ENCODE results near the gene KLHL18. TPM values are rescaled to one million over a fixed set of nuclear protein-coding genes. Genes with fewer than 3 reads are reported as not detected.
A peak's percentile ranks its signal among the peaks of the same experiment; 100 is the strongest.
"Not testable (repeated sequence)": the region's sequence is repeated elsewhere in the genome, so short reads cannot be mapped to it uniquely, and the experiment has no call there.

Gene KLHL18
- total RNA-seq, 1 donor from 2014 or later: 49.8 TPM

DNA sequence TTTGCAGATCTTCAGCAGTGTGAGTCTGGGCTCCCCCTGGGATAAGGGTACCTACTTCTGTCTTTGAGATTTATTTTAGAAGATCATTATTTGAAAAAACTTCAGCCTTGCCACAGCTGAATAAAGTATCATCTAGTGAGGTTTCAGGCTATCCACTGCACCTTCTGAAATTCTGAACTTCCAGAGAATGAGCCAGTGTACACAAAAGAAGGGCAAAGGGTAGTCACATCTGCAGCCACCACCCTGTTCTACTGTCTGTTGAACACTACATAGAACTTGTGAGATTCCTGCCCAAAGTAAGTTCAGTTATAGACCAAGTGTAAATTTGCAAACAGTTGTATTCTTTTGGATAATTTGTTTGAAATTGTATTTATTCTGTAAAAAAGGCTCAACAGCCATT is 60.1 kb downstream of the KLHL18 start:
- DNase-seq (ENCODE audit: missing footprints) (no peak), ATAC-seq (no peak)
- intact Hi-C loops (cut with DNase I): no loop called here

DNA sequence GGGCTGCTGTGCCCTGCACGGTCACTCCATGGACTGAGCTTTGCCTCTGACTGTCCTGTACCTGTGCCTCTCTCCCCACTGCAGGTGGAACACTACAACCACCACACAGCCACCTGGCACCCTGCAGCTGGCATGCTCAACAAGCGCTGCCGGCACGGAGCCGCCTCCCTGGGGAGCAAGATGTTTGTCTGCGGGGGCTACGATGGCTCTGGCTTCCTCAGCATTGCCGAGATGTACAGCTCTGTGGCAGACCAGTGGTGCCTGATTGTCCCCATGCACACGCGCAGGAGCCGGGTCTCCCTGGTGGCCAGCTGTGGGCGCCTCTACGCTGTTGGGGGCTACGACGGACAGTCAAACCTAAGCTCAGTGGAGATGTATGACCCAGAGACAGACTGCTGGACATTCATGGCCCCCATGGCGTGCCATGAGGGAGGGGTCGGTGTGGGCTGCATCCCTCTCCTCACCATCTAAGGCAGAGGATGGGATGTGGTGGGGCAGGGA is 60.8 kb downstream of the KLHL18 start:
- no peak for ATAC-seq
- DNase-seq (ENCODE audit: missing footprints): no peak
- intact Hi-C loops (cut with DNase I): no loop called here

DNA sequence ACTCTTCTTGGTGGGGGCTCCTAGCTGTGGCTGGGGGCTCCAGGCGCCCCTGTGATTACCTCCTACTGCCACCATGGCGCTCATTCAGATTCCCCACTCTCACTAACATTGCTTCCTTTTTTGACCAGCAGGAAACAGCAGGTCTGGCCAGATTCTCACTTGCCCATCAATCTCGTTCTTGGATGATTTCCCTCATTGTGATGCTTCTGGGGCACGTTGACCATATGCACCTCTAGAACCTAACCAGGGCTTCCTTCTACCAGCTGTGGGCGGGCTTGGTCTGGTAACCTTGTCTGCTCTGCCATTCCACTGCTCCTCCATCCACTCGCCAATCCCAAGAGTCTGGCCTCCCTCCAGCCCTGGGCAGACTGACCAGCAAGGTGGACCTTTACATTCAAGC is 62.2 kb downstream of the KLHL18 start:
- intact Hi-C loops (cut with DNase I): no loop called here
- ATAC-seq: no peak

DNA sequence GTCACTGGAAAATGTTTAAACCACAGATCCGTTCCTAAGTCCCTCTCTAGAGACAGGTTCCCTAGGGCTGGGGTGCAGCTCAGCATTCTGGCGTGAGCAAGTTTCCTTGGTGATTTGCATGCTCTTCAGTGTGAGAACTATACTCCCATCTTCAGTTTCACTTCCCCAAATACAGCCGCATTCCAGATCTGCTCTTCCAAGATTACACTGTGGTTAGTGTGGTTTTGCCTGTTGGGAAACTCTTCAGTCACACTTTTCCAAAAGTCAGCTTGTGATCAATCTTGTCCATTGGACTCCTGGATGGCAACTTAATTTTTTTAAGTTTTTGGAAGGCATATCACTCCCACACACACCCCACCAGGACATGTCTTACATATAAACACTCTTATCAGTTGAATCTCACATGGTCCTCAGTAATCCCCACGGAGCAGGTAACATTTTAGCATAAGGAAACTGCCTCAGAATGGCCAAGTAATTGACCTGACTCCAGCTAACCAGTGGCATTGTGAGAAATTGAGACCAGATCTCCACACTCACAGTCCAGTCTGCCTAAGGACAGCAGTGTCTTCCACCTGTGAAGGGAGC is 64.6 kb downstream of the KLHL18 start:
- ATAC-seq: peak; percentile 62
- DNase-seq (ENCODE audit: missing footprints): no peak
- intact Hi-C loops (cut with DNase I): no loop called here

More for the DNA sequence above, 62.2 kb downstream of the KLHL18 start:
- no peak for DNase-seq (ENCODE audit: missing footprints)

DNA sequence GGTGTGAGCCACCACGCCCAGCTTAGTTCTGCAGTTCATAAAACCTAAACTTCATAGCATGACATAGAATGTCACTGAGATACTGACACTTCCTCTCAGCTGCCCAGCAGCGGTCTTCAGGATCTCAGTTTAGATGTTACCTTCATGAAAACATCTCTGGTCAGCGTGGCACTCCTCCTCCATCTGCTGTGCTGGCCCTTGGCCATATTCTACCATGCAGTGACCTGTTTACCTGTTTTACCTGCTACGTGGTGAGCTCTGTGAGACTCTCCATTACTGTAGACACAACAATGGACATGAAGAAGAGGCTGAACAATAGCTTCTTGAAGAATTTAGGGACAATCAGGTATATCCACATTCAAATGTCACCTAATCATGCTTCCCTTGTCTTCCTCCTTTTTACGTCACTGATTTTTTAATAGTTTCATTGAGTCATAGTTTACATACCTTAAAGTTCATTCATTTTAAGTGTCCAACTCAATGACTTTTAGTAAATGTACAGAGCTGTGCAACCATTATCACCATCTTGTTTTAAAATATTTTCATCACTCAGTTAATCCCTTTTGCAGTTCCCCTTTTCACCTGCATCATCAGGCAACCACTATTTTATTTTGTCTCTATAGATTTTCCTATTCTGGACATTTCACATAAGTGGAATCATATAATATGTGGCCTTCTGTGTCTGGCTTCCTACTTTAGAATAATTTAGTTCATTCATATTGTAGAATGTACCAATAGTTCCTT is 65.8 kb downstream of the KLHL18 start:
- intact Hi-C loops (cut with DNase I): no loop called here
- ATAC-seq: no peak

DNA sequence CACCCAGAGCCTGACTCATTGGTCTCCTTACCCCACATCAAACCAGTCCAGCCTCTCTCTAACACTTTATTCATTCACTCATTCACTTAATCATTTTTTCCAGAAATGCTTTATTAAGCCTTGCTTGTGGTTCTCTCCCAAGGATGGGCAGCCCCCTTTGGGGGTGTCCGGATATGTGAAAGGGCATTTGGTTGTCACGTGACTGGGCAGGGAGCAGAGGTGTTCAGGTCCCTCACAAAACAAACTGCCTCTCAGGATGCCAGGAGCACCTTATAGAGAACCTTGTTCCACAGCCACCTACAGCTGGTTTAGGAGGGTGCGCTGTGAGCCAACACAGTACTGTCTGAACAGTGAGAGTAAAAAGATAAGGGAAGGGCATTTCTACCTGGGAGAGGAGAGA is 72.3 kb downstream of the KLHL18 start:
- intact Hi-C loops (cut with DNase I): no loop called here
- no peak for DNase-seq (ENCODE audit: missing footprints)

More for the DNA sequence above, 65.8 kb downstream of the KLHL18 start:
- DNase-seq (ENCODE audit: missing footprints): no peak

DNA sequence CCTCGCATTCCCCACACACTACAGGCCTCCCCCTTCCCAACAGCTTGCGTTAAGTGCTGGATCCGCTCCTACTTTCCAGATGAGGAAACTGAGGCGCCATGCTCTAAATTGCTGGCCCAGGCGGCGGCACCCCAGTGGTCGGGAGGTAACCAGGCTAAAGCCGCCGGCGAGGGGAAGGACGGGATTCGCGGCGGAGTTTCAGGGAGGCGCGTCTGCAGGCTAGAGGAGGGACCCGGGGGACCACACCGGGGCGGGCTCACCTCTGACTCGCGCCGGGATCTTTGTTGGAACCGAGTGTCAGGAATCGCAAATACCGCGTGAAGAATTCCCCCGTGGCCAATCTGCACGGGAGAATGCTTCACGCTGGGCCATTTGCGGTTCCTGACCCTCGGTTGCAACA is 73.5 kb downstream of the KLHL18 start:
- ATAC-seq (no peak), DNase-seq (ENCODE audit: missing footprints) (no peak)
- intact Hi-C loops (cut with DNase I): no loop called here

More for the DNA sequence above, 72.3 kb downstream of the KLHL18 start:
- no peak for ATAC-seq

DNA sequence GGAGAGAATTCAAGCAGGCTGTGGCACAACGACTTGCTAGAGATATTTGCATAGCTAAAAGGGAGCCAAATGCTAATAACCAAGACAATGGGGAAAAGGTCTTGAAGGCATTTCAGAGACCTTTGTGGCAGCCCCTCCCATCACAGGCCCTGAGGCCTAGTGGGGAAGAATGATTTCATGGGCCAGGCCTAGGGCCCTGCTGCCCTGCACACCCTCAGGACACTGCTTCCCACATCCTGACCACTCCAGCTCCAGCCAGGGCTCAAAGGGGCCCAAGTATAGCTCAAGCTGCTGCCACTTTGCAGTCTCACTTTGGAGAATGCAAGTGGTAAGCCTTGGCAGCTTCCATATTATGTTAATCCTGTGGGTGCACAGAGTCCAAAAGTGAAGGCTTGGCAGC is 76.6 kb downstream of the KLHL18 start:
- no peak for DNase-seq (ENCODE audit: missing footprints)
- no peak for ATAC-seq
- intact Hi-C loops (cut with DNase I): no loop called here

DNA sequence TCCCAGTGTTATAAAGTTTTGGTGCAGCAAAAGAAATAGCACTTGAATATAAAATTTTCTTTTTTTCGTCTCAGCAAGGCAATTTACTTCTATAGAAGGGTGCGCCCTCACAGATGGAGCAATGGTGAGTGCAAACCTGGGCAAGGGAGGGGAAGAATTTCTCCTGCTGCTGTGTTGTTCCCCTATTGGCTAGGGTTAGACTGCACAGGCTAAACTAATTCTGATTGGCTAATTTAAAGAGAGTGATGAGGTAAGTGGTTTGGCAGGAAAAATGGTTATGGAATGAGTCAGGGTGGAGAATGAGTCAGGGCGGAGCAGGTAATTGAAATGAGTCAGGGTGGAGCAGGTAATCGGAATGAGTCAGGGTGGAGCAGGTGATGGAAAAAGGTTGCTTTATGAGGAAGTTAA is 77.4 kb downstream of the KLHL18 start:
- ATAC-seq; intact Hi-C loops (cut with DNase I); DNase-seq (ENCODE audit: missing footprints): not testable (repeated sequence)

DNA sequence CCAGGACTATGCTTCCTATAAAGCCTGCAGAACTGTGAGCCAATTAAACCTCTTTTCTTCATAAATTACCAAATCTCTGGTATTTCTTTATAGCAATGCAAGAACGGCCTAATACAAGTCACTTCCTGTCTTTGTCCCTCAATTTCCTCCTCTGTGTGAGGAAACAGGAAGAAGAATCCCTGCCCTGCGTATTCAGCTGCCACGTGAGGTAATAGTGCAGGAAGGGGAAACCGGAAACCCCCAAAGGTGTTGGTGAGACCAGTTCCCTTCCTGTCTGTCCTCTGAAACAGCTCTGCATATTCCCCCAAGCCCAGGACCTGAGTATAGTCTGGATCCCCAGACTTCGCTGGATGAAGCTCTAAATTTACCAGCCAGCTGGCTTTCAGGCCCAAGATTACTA is 80.0 kb downstream of the KLHL18 start:
- DNase-seq (ENCODE audit: missing footprints) (no peak), ATAC-seq (no peak)
- intact Hi-C loops (cut with DNase I): no loop called here

DNA sequence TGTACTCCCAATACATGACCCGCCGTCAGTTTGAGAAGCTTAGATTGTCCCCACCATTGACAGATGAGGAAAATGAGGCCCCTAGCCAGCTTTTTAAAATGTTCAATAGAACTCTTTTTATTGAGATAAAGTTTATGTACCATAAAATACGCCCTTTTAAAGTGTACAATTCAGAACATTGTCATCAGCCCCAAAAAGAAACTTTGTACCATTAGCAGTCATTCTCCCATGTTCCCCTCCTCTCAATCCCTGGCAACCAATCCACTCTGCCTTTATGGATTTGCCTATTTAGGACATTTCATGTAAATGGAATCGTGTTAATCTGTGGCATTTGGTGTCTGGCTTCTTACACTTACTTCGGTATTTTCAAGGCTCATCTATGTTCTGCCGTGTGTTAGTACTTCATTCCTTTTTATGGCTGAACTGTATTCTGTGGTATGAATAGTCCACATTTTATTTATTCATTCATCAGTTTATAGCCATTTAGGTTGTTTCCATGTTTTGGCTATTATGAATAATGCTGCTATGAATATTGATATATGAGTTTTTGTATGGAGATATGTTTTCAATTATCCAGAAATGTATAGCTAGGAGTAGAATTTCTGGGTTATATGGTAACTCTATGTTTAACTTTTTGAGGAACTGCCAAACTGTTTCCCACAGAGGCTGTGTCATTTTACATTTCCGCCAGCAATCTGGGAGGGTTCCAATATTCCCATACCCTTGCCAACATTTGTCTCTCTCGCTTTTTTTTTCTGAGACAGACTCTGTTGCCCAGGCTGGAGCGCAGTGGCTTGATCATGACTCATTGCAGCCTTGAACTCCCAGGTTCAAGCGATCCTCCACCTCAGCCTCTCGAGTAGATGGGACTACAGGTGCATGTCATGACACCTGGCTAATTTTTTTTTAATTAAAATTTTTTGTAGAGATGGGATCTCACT is 82.7 kb downstream of the KLHL18 start:
- ATAC-seq (no peak), DNase-seq (ENCODE audit: missing footprints) (no peak)
- intact Hi-C loops (cut with DNase I): no loop called here

DNA sequence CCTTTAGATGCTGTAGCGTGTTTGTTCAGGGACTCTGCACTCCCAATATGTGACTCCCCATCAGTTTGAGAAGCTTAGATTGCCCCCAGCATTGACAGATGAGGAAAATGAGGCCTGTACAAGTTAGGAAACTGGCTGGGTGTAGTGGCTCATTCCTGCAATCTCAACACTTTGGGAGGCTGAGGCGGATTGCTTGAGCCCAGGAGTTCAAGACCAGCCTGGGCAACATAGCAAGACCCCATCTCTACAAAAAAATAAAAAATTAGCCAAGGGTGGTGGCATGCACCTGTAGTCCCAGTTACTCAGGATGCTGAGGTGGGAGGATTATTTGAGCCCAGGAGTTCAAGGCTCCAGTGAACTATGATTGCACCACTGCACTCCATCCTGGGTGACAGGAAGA is 84.1 kb downstream of the KLHL18 start:
- ATAC-seq: no peak
- intact Hi-C loops (cut with DNase I): no loop called here
- DNase-seq (ENCODE audit: missing footprints): no peak

DNA sequence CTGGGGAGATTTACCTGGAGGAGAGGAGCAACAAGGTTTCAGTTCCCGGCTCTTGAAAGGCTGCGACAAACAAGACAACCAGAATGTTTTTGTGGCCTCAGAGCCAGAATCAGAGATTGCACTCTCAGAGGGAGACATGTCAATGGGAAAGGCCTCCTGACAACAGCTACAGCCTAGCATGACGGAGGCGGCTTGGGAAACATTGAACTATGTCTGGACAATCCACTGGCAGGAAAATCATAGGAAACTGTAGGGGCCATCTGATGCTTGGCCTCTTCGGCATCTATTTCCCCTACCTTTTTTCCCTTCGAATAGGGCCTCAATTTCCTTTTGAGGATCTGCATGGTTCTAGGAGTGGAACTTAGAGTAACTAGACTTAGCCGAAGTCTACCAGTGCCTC is 84.9 kb downstream of the KLHL18 start:
- intact Hi-C loops (cut with DNase I): no loop called here
- DNase-seq (ENCODE audit: missing footprints): no peak
- no peak for ATAC-seq

DNA sequence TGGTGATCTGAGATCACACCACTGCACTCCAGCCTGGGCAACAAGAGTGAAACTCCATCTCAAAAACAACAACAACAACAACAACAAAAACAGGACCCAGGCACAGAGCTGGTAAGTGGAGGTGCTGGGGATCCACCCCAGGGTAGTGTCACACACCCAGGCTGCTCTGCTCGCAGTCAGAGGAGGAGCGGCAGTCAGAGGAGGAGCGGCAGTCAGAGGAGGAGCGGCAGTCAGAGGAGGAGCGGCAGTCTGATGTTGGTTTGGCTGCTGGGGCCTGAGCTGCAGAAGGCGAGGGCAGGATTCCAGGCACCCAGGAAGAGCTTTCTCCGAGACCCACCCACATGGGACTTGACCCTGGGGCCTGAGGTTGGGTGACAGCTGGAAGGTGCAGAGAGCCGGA is 87.3 kb downstream of the KLHL18 start:
- ATAC-seq; DNase-seq (ENCODE audit: missing footprints): not testable (repeated sequence)
- intact Hi-C loops (cut with DNase I): loop anchor here (10.0 kb wide), 1 partner anchor 85 kb away; the partner anchor contains the start of genes KIF9 and KLHL18

DNA sequence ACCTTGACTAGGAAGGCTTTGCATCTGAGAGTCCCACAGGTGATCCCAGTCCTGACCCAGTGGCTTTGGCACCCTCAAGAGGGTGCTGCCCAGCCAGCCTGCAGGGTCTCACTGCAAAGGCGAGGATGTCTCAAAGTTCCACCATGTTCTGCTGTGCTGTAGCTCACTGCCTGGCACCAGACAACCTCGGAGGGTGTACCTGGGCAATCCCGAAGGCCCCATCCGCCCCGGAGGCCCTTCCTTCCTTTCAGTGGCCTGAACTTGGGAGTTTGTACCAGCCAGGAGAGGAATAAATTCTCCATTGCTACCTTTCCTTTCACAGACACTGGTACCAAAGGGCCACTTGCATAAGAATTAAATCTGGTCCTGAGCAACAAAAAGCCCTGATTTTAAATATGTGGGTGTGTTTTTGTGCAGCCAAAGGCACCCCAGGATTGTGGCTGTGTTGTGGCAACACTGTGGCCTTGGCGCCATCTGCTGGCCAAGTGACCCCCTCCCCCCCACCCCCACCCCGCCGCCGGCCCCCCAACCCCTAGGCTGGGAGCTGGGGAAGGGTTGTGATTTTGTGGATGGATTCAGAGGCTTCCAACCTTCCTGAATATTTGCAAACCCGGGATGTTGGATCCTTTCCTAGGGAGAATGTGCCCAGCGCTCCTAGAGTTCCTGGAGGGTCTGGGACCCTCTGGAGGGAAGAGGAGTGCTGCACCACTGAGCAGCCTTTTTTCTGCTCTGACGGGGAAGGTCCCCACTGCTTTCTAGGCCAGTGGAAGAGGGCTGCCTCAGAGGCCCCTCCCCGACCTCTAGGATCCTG is 88.3 kb downstream of the KLHL18 start:
- no peak for ATAC-seq
- no peak for DNase-seq (ENCODE audit: missing footprints)
- intact Hi-C loops (cut with DNase I): loop anchor here (10.0 kb wide), 1 partner anchor 86 kb away; the partner anchor contains the start of genes KIF9 and KLHL18

DNA sequence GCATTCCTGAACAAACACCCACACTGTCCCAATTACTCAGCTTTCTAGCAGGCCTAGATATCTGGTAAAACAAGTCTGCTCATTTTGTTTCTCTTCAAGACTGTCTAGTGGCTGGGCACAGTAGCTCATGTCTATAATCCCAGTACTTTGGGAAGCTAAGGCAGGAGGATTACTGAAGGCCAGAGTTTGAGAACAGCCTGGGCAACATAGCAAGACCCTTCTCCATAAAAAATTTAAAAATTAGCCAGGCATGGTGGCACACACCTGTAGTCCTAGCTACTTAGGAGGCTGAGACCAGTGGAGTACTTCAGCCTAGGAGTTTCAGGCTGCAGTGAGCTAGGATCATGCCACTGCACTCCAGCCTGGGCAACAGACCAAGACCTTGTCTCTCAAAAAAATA is 91.8 kb downstream of the KLHL18 start:
- ATAC-seq (no peak), DNase-seq (ENCODE audit: missing footprints) (no peak)
- intact Hi-C loops (cut with DNase I): loop anchor here (10.0 kb wide), 1 partner anchor 90 kb away; the partner anchor contains the start of genes KIF9 and KLHL18

DNA sequence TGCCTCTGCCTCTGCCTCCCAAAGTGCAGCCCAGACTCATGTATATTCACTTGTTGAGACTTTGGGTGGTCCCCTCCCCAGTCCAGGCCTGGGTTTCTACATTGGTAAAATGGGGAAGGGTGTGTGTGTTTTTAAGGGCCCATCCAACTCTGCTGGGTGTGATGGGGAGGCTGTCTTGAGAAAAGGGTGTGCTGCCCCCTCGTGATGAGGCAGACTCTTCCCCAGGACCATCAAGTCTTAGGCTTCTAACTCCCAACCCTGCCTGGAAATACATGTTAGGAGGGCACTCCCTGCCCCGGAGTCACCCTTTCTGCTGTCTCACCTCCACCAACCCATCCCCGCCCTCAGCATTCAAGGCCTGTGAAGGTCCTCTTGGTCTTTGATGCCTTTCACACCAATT is 93.6 kb downstream of the KLHL18 start:
- no peak for ATAC-seq
- DNase-seq (ENCODE audit: missing footprints): no peak
- intact Hi-C loops (cut with DNase I): loop anchor here (10.0 kb wide), 1 partner anchor 92 kb away; the partner anchor contains the start of genes KIF9 and KLHL18

DNA sequence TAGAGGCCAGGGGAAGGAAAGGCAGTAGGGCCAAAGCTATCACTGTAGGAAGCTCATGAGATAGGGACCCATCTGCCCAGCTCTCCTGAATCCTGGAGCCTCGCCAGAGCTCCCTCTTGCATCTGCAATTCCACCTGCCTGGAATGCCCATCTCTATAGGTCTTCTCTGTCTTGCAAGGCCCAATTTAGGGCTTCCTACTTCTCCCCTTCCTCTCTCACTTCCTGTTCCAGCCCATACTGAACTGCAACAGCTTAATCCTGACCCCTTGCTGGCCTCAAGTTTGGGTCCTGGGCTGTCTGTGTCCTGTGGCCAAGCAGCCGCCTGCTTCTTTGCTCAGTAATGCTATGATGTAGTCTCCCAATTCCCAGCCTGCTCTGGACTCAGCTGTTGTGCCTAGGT is 94.4 kb downstream of the KLHL18 start:
- DNase-seq (ENCODE audit: missing footprints) (no peak), ATAC-seq (no peak)
- intact Hi-C loops (cut with DNase I): loop anchor here (10.0 kb wide), 1 partner anchor 92 kb away; the partner anchor contains the start of genes KIF9 and KLHL18

Measured in Right ventricle myocardium inferior (tissue), 1 donor.